HG03159 (cell line): ENCODE measurements around the gene IRS2.
"Not testable (repeated sequence)": the region's sequence is repeated elsewhere in the genome, so short reads cannot be mapped to it uniquely, and the experiment has no call there.

Source experiments
- ATAC-seq: cut with Tn5 transposase; IDR thresholded peaks from one replicate; pipeline ENCODE4 v1.9.1; 2021; ENCODE audit warnings: mild to moderate bottlenecking, moderate library complexity; ENCODE audit not compliant: unreplicated experiment

Gene IRS2

GRCh38 chr13:109786457-109787134, at the start of gene IRS2:
Gene IRS2 (minus strand): TSS chr13:109786583. CDS start chr13:109786053, 530 bp downstream.
- ATAC-seq: peak; percentile 96

GRCh38 chr13:109834973-109835720, 48.8 kb upstream of the IRS2 start:
- no peak for ATAC-seq

GRCh38 chr13:109833940-109834339, 47.6 kb upstream of the IRS2 start:
- ATAC-seq: no peak

GRCh38 chr13:109833071-109833470, 46.7 kb upstream of the IRS2 start:
- no peak for ATAC-seq

- not testable (repeated sequence) for ATAC-seq
Observed at GRCh38 chr13:109828591-109829316, 42.4 kb upstream of the IRS2 start.

- ATAC-seq: not testable (repeated sequence)
Observed at GRCh38 chr13:109823201-109823600, 36.8 kb upstream of the IRS2 start.

- ATAC-seq: no peak
Observed at GRCh38 chr13:109821103-109821502, 34.7 kb upstream of the IRS2 start.

GRCh38 chr13:109819874-109820273, 33.5 kb upstream of the IRS2 start:
- no peak for ATAC-seq

- no peak for ATAC-seq
Observed at GRCh38 chr13:109818886-109819285, 32.5 kb upstream of the IRS2 start.

GRCh38 chr13:109817591-109818535, 31.5 kb upstream of the IRS2 start:
- ATAC-seq: no peak

GRCh38 chr13:109816808-109817203, 30.4 kb upstream of the IRS2 start:
- no peak for ATAC-seq

GRCh38 chr13:109816112-109816807, 29.9 kb upstream of the IRS2 start:
- no peak for ATAC-seq

- ATAC-seq: no peak
Observed at GRCh38 chr13:109815651-109816050, 29.3 kb upstream of the IRS2 start.

- ATAC-seq: no peak
Observed at GRCh38 chr13:109813663-109814062, 27.3 kb upstream of the IRS2 start.

GRCh38 chr13:109812382-109812781, 26.0 kb upstream of the IRS2 start:
- ATAC-seq: no peak

- ATAC-seq: no peak
Observed at GRCh38 chr13:109810761-109811510, 24.6 kb upstream of the IRS2 start.

- ATAC-seq: no peak
Observed at GRCh38 chr13:109809216-109809932, 23.0 kb upstream of the IRS2 start.

- no peak for ATAC-seq
Observed at GRCh38 chr13:109807345-109807744, 21.0 kb upstream of the IRS2 start.

GRCh38 chr13:109804654-109805053, 18.3 kb upstream of the IRS2 start:
- no peak for ATAC-seq
